Fibroblast of skin of right quadriceps (primary cell): ENCODE data around the gene SLC31A2.

Experiments
- DNase-seq: peaks from one replicate; pipeline ENCODE4 v3.0.0-alpha.2; 2013

The SLC31A2 gene

GRCh38 chr9:113151696-113152630 is 1.2 kb downstream of the SLC31A2 start:
- no peak for DNase-seq

GRCh38 chr9:113152699-113153098 is 1.9 kb downstream of the SLC31A2 start:
- peak; percentile 38 for DNase-seq

DNA sequence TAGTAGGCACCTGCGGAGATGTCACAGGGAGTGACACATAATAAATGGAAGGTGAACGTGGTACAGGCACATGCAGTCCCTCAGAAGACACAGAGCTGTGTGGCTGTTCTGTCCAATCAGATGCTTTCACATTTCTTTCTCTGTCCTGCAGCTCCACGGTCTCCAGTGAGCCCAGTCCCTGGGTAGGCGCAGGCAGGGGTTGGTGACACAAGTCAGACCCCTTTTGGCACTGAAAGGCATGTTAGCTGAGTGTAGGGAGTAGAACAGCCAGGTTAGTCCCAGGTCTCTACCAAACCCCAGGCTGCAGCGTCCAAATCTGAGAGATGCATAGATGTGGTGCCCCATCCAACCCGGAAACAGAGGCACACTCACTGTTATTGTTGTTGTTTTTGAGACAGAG is 2.8 kb downstream of the SLC31A2 start:
- DNase-seq: no peak

- DNase-seq: peak; percentile 25
Measured at GRCh38 chr9:113154471-113154870, 3.7 kb downstream of the SLC31A2 start.

DNA sequence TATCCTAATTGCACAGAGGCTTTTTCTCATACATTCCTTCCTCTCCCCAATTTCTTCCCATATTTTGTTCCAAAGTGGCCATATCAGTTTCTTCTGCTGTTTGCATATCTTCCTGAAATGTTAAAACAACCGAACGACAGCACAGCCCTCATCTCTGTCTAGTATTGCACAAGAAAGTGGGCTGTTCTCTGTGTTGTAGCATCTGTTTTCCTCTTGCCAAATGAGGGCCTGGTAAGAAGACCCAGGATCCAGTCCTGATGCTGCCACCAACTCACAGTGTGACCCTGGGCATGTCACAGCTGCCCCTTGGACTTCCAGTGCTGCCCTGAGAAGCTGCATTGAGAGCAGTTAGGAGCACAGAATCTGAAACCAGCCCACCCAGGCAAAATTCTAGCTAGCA is 4.1 kb downstream of the SLC31A2 start:
- DNase-seq: no peak

DNA sequence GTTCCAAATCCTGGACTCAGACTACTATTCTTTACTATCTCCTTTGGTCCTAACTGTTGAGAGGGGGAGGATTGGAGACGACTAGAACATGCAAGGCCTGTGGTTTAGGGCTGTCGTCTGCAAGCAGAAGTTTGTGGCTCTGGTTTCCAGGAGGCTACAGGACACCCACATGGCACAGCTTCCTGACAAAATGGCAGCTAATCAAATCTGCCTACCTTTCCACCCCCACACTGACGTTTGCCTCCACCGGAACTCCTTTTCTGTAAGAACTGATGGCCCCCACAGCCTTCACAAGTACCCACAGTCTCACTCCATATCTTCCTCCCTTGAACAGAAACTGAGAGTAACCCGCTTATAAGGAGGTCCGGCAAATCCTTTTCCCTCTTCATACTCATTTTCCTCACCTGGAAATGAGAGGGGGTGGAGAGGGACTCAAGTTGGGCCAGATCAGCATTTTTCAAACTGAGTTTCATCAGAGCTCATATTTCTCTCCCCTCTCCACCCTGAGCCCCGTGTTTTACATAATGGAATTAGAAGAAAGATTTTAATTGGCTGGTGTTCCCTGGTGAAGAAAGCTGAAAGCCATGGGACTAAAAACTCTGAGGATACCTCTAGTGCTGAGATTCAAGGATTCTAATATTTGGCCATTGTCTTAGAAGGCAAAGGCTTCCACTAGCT is 5.2 kb downstream of the SLC31A2 start:
- no peak for DNase-seq

GRCh38 chr9:113156880-113157279 is 6.1 kb downstream of the SLC31A2 start:
- DNase-seq: no peak

DNA sequence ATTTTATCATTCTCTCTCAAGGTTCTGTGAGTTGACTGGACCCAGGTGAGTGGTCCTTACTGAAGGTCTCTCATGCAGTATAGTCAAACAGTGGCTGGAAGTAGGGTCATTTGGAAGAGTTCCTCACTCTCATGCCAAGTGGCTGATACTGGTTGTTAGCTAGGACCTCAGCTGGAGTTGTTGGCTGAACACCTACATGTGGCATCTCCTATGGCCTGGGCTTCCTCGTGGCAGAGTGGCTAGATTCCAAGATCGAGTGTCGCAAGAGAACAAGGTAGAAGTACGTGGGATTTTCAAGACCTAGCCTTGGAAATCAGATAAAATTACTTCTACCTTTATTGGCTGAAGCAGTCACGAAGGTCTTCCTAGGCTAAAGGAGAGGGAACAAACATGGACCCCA is 7.6 kb downstream of the SLC31A2 start:
- no peak for DNase-seq

- DNase-seq: no peak
Measured at GRCh38 chr9:113160571-113160970, 9.8 kb downstream of the SLC31A2 start.

DNA sequence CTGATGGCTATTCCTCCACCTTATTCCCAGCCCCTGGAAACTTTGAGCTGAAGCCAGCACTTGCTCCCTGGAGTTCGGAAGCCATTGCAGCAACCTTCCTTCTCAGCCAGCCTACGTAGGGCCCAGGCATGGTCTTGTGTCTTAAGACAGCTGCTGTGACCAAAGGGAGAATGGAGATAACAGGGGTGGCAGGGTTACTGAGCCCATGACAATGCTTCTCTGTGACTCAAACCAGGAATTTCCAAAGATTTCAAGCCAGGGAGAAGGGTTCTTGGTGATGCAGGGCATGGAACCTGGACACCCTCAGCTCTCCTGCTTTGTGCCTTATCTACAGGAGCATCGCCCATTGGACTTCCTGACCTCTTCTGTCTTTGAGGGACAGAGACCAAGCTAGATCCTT is 12.2 kb downstream of the SLC31A2 start:
- no peak for DNase-seq

- peak; percentile 58 for DNase-seq
Measured at GRCh38 chr9:113164536-113165300, 13.9 kb downstream of the SLC31A2 start.

- no peak for DNase-seq
Measured at GRCh38 chr9:113166039-113166438, 15.2 kb downstream of the SLC31A2 start.

GRCh38 chr9:113168809-113169208 is 18.0 kb downstream of the SLC31A2 start:
- no peak for DNase-seq

- no peak for DNase-seq
Measured at GRCh38 chr9:113173341-113173740, 22.5 kb downstream of the SLC31A2 start.

DNA sequence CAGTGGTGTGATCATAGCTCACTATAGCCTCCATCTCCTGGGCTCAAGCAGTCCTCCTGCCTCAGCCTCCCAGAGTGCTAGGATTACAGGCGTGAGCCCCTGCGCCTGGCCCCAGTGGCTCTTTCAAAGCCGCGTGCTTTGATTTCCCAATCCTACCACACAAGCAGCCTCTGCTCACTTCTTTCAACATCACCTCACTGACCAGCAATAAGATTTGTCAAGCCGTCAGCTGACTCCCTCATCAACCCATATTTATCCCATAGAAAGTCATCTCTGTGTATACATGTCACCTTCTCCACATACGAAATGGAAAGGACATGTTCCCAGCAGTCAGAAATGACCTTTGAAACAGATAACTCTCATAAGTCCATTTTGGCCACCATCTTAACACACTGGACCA is 26.0 kb downstream of the SLC31A2 start:
- DNase-seq: no peak

GRCh38 chr9:113177251-113177650 is 26.4 kb downstream of the SLC31A2 start:
- DNase-seq: no peak

DNA sequence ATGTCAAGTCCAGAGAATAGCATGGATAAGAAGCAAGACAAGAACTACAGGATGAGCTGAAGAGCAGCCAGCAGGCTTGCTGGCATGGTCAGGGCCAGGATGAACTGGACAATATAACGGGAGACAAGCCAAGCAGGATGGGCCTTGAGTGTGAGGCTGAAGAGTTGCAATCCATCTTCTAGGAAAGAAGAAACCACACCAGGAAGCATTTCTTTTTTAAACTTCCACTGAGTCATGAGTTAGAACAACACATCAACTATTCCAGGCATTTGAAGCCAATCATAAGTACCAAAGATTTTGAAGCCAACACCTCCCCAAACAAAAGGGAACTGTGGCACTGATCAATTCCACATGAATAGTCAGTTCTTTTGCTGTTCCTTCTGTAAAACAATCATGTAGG is 27.3 kb downstream of the SLC31A2 start:
- peak; percentile 7 for DNase-seq

DNA sequence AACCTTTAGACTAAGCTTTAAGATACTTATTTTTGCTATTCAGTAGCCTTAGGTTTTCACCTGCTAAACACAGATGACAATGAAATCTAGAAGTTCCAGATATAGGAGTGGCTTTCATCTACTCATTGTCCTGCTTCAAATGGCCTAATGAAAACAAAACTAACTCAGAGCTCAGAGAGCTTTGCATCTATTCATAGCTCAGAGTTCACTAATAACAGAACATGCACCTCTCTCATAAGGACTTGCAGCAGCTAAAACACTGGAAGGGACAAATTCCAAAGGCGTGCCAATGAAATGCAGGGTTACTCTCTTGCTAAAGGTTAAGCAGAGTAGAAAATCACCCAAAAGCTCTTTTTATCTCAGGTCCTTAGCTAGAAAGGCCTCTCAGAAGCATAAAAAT is 29.0 kb downstream of the SLC31A2 start:
- DNase-seq: no peak

GRCh38 chr9:113181165-113181564 is 30.4 kb downstream of the SLC31A2 start:
- DNase-seq: no peak

DNA sequence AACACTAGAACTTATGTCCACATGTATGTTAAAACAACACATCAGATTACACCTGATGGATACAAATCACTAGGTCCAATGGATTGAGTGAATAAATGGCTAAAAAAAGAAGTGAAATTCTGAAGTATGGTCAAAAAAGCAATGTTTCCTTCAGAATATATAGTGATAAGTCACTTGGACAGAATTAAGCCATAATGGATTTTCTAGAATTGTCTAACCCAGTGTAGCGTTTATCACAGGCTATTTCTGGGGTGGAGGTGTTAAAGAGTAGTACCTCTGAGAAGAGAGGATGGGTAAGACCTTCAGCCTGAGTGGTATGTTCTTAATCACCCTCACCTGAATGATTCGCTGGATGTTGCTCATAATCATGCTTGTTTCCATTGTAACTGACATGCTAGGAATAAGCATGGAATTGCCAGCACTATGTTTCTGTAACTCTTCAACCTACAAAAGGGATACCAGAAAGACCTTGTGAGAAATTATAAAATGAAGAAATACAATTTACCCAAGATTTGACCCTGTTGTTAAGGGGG is 33.2 kb downstream of the SLC31A2 start:
- no peak for DNase-seq

DNA sequence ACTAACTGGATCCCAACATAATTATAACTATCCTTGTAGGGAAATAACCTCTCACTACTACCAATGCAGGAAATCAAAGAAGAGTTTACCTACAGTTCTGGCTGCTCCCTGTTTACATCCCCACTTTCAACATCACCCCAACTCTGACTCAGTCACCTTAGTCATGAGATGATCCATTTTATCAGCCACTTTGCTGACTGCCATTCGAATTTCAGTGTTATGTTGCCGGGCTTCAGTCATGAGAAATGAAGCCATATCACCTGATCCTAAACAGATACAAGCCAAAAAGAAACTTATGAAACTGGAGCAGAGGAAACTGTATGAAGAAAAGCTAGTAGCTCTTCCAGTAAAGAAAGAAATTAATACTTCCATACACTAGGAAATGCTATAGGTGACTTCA is 33.7 kb downstream of the SLC31A2 start:
- no peak for DNase-seq

DNA sequence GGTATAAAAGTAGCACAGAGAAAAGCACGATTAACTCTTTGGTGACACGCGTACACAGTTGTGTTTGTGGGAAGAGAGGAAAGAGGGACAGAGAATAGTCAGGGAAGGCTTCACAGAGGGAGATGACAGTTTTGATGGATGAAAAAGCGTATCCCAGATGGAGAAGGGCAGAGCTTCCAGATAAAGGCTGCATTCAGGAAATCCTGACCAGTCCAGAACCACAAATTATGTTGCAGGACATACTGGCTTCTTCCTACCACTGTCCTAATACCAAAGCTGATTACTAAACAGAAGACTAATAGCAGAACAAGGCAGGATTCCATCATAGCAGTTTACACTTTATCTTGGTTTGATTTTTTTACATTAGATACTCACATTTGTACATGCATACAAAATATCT is 34.5 kb downstream of the SLC31A2 start:
- DNase-seq: no peak

DNA sequence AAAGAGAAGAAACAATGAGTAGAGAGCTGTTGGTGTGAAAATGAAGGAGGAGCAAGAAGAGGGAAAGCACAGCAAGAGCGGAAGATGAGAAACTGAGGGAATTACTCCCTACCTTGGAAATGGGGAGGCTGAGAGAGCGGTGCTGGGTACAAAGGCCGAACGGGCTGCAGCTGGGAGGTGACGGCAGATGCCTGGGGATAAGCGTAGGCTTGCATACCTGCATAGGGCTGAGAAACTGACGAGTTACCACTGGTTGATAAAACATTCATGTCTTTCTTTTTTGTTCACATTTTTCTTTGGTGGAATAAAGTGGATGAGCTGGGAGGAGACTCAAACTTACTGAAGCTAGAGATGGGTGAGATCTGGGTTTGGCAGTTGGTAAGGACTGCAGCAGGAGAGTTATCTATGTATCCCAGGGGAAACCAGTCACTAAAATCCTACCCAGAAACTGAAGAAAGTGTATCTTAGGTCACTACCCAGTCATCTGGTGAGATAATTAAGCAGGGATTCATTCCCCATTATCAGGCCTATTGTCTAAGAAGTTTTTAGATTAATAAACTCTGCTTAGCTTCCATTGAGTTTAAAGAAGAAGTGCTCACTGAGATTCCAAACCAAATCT is 35.4 kb downstream of the SLC31A2 start:
- no peak for DNase-seq
